NCI-H2196 treated with DMSO at 0.1 percent for 48 hours (cell line): Measurements from ENCODE around the gene ERO1B.
A peak's percentile ranks its signal among the peaks of the same experiment; 100 is the strongest.
"Not testable (repeated sequence)": the region's sequence is repeated elsewhere in the genome, so short reads cannot be mapped to it uniquely, and the experiment has no call there.

Experiments used
- DNase-seq: peaks from one replicate; lab custom pipeline; 2025; ENCODE audit not compliant: unreplicated experiment; lab: John Stamatoyannopoulos, UW

ERO1B gene, protein sequence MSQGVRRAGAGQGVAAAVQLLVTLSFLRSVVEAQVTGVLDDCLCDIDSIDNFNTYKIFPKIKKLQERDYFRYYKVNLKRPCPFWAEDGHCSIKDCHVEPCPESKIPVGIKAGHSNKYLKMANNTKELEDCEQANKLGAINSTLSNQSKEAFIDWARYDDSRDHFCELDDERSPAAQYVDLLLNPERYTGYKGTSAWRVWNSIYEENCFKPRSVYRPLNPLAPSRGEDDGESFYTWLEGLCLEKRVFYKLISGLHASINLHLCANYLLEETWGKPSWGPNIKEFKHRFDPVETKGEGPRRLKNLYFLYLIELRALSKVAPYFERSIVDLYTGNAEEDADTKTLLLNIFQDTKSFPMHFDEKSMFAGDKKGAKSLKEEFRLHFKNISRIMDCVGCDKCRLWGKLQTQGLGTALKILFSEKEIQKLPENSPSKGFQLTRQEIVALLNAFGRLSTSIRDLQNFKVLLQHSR

DNA sequence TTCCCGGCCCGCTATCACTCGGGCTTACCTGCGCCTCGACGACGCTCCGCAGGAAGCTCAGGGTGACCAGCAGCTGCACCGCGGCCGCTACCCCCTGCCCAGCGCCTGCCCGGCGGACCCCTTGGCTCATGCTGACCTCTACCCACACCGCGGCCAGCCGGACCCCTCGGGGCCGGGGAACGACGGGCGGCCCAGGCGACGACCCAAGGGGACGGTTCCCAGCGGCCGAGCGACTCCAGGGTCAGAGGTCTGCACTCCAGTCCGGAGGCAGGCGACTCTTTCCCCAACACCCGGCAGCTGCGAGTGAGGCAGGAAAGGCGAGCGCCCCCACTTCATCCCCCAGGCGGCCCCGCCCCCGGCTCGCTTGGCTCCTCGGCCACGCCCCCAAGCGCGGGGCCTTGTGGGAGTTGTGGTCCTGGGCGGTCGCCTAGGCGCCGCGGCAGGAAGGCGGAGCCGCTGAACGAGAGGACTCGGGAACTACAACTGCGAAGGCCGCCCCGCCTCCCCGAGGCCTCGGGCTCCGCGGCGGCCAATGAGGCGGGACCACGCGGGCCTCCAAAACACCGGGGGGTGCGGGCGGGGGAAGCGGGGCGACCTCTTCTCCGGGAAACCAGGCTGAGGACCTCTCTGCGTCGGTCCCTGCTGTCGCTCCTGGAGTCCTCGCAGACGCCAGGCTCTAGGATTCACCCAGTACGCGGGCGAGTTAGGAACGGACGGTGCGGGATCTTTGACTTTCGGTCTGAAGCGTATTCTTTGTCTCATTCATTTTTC, at the start of gene ERO1B:
Gene ERO1B, minus strand, starts transcription at position 305 of the 771 bp plus-strand sequence. Its CDS starts 175 bp downstream, at position 130.
- DNase-seq, result peak; percentile 69

DNA sequence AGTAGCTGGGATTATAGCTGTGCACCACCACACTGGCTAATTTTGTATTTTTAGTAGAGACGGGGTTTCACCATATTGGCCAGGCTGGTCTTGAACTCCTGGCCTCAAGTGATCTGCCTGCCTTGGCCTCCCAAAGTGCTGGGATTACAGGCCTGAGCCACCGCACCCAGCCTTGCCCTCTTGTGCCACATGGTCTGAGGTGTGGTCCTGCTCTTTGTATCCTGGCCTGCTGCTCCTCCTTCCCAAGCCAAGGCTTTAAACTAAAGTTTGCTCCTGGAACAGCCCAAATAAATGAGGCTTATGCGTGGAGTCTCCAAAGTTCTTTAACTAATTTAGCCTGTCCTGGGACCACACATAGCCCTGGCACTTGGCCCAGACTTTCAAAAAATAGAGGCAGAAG, 49.7 kb upstream of the ERO1B start:
- DNase-seq, result not testable (repeated sequence)

DNA sequence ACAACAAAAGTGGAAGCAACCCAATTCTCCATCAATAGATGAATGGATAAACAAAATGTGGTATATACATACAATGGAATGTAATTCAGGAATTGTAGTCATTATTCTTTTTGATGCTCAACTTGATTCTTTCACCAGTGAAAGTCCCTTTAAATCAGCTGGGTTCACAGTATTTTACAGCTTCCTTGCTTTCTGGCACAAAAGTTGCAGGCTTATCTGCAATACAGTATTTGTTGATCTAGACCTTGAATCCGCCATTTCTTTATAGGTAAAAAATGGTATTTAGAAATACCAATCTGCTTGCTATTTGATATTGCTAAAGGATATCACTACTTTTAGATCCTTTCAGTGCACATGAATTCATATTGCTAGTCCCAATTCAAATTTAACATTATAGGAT, 44.7 kb upstream of the ERO1B start:
- DNase-seq, result no peak

DNA sequence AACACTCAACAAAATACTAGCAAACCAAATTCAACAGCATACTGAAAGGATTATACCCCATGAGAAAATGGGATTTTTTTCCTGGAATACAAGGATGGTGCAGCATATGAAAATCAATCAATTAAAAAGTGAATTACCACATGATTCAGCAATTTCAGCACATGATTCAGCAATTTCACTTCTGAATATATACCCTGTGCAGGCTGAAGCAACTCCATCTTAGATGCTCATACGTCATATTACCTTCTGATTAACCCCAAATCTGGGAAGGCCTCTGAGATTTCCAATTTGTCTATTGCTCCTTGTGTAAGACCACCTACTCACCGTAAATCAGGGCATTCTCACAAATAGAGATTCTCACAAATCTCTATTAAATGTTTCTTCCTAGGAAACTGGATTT, 43.8 kb upstream of the ERO1B start:
- no peak for DNase-seq

DNA sequence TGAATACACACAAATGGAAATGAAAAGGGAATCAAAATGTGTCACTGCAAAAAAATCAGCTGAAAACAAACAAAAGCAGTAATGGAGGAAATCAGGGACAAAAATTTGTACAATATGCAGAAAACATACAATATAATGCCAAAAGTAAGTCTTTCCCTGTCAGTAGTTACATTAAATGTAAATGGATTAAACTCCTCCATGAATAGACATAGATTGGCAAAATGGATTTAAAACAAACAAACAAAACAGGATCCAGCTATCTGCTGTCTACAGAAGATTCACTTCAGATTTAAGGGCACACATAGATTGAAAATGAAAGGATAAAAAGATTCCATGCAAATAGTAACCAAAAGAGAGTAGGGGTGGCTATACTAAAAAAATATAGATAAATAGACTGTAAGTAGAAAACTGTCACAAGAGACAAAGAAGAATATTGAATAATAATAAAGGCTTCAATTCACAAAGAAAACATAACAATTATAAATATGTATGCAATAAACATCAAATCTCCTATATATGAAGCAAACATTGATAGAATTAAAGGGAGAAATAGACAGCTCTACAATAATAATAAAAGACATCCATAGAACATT, 42.2 kb upstream of the ERO1B start:
- DNase-seq, result no peak

DNA sequence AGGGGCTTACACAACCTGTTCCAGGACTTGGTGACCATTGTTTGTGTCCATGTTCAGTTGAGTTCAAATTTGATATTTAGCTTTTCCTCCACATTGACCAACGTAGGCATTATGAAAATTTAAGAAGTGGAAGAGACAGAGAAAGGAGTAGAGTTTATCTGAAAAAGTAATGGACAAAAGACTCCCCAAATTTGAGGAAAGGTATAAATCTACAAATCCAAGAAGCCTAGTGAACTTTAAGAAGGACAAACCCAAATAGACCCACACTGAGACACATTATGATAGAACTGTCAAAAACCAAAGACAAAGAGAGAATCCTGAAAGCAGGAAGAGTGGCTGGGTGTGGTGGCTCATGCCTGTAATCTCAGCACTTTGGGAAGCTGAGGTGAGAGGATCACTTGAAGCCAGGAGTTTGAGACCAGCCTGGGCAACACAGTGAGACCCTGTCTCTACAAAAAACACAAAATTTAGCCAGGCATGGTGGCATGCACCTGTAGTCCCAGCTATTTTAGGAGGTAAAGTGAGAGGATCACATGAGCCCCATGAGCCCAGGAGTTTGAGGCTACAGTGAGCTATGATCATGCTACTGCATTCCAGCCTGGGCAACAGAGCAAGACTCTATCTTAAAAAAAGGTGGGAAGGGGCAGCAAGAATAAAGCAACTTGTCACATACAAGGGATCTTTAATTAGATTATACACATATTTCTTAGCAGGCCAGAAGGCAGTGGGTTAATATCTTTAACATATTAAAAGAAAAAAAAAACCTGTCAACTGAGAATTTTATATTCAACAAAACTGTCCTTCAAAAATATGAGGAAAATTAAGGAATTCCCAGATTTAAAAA, 41.0 kb upstream of the ERO1B start:
- DNase-seq, result no peak

DNA sequence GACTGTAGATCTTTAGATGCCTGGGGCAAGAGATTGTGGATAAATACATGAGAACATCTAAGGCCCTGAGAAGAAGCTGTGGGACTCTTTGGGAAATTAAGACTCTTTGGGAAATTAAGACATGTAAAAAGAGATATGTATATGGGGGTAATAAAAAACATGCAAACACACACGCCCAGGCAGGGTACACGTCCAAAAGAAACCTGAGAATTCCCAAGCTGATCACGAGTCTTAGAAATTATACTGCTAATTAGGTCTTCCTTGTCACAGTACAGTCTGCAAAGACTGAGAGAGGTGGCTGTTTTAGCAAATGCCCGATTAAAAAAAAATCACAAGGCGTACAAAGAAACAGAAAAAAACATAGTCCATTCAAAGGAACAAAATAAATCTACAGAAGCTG, 39.3 kb upstream of the ERO1B start:
- DNase-seq, result no peak

DNA sequence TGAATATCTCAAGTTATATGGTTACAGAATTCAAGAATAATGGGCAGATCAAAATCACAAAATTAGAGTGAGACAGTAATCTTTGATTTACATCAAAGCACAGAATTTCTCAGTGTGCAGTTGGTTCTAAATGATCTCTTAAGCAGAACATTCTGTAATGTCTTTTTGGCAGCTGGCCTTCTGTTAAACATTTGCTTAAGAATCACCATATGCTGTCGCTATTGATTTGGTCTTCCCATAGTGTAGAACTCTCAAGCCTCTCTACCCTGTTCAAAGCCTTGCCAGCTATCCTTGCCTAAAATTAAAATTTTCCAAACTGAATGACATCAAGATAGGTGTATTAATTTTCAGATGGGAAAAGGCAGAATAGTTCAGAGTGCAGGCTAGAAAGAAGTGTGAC, 38.9 kb upstream of the ERO1B start:
- DNase-seq, result no peak

DNA sequence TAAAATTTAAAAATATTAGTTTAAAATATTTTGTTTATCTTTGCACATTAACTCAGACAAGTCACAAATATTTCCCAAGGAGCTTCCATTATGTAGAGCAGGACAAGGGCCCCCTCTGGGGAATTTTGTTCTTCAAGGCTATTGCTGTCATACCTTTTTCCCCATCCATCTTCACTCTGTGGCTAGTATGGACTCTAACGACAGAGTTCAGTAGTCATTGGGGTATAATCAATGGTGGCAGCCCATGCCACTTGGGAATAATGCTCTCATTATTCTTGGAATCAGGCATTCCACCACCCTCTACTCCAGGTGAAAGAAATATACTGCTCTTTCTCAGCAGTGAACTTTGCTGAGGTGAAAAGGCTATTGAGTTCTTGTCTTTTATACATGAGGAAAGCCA, 38.5 kb upstream of the ERO1B start:
- DNase-seq, result no peak

DNA sequence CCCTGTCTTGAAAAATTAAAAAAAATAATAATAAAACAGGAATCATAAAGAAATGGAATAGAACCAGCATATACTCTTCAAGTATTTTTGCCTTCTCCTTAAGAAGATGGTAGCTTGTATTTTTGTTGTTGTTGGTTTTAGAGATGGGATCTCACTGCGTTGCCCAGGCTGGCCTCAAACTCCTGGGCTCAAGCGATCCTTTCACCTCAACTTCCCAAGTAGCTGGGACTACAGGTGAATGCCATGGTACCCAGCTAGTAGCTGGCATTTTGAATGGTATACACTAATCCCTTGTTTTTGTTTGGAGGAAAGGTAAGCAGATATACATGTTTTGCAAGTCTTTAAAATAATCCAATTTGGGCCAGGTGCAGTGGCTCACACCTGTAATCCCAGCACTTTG, 34.7 kb upstream of the ERO1B start:
- DNase-seq, result no peak

DNA sequence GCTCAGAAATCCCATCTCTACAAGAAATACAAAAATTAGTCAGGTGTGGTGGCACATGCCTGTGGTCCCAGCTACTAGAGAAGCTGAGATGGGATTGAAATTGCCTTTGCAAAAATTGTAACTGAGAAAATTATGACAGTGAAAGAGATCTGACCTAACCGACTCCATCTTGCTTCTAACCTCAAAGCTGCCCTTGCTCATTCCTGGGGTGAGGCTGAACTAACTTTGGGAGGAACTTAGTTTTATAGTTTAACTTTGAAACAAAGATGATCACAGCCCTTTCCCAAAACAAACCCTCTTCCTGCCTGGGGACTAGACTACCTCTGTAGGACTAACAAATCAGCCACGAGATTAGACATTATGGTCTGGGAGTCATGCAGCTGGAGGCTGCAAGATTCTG, 33.8 kb upstream of the ERO1B start:
- no peak for DNase-seq

DNA sequence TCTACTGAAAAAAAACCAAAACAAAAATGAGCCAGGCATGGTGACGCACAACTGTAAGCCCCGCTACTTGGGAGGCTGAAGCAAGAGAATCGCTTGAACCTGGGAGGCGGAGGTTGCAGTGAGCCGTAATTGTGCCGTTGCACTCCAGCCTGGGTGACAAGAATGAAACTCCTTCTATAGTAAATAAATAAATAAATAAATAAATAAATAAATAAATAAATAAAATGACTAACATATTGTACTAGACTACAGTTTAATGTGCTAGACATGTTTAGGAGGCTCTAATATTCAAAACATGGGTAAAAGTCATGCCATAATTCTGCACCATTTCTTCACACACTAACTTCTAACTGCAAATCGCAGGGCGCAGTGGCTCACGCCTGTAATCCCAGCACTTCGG, 33.3 kb upstream of the ERO1B start:
- DNase-seq, result no peak

DNA sequence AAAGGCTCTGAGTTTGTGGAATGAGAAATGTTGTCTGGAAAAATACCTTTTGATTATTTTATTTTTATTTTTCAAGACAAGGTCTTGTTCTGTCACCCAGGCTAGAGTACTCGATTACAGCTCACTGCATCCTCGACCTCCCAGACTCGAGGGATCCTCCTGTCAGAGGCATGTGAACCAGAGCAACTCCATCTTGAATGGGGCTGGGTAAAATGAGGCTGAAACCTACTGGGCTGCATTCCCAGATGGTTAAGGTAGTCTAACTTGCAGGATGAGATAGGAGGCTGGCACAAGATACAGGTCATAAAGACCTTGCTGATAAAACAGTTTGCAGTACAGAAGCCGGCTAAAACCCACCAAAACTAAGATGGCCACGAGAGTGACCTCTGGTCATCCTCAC, 32.3 kb upstream of the ERO1B start:
- not testable (repeated sequence) for DNase-seq

DNA sequence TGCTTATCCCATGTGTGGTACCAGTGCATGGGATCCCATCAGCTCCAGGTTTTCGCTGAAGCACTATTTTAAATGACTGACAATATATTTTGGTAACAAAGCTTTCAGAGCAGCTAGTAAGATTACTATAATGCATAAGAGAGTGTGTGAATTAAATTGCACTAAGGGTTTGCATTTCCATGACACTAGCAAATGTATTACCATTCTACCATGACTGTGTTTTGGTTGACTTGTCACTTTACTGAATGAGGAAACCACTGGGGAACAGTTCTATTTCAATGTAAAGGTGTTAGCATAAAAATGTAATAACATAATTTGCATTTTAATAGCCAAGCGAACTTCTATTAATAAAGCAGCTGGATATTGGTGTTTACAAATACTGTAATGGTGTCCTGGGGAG, 31.7 kb upstream of the ERO1B start:
- DNase-seq, result no peak

DNA sequence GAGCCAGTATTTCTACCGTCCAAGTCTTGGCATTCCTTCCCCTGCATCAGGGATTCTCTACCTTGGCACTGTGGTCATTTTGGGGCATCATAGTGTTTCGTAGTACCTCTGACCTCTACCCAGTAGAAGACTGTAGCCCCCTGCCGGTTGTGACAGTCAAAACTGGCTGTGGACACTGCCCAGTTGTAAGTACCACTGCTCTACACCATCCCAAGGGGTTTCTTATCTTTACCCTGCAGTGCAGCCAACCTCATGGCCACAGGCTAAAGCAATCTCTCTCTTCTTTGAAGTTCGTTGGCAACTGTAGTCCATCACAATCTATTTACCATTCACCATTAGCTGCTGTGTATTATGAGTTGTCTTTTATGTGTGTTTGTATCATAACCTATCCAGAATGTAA, 29.3 kb upstream of the ERO1B start:
- DNase-seq, result no peak

DNA sequence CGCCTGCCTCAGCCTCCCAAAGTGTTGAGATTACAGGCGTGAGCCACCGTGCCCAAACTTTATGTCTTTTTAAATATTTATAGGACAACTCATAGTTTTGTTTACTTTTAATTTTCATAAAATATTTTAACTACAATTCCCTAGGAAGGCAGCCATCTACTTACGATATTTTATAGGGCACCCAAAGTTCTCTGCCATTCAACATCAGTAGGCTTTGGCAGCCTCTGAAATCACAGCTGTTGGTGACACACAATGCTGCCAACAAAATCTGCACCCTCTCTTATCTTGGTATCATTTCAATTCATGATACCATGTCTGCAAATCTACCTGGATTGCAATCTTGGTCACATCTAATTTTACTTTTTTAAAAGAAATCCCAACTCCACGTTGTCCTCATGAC, 27.1 kb upstream of the ERO1B start:
- DNase-seq, result no peak

DNA sequence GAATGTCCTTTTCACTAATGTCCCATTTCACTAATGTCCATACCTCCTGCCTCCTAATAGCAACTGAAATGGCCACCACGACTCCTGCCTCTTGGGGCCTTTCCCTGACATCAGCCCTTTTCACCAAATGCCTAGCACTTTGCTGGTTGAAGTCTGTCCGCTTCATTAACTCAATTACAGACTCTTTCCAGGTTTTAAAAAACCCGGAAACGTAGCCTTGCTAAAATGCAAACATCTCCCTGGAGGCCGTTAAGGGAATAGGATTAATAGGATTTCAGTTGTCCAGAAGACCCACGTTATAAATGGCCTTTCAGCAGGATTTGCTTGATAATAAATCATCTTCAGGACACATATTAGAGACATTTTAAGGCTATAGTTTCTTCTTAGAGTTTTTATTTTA, 25.7 kb upstream of the ERO1B start:
- DNase-seq, result no peak

DNA sequence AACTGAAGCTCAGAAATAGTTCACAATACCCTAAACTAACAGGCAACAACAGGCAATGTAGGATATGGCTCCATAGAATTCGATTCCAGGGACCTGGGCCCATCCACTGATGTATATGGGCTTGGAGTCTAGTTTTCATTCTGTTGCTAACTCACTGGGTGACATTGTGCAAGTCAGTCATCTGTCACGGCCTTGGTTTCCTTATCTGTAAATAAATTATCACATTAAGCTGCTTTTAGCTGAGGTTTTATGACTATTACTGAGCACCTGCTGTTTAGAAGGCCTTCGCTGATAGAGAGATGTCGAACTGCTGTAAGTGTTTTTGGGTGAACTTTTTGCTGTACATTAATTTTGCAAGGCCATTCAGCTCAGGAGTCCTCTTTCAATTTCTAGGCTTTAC, 22.9 kb upstream of the ERO1B start:
- no peak for DNase-seq

DNA sequence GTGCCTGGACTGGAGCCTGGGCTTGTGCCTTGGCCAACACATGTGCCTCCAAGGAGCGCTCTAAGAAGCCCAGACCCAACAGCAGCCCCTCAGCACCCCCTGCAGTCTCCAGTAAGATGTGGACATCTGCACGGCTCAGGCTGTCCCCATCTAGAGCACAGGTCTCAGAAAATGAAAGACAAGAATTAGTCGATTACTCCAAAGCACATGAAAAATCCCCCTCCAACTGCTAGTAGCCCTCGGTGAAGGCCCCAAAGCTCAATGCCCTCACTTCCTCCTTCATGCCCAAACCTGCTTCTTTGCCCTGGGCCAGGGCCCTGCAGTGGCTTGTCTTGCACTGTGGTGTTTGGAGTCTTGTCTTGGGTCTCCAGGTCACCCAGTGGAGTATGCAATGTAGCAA, 21.9 kb upstream of the ERO1B start:
- no peak for DNase-seq

DNA sequence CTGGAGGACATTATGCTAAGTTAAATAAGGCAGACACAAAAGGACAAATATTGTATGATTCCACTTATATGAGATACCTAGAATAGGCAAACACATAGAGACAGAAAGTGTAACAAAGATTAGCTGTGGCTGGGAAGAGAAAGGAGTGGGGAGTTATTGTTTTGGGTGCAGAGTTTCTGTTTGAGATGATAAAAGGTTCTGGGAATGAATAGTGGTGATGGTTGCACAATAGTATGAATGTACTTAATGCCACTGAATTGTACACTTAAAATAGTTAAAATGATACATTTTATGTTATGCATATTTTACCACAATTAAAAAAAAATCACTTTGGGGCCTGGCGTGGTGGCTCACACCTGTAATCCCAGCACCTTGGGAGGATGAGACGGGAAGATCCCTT, 21.2 kb upstream of the ERO1B start:
- no peak for DNase-seq

DNA sequence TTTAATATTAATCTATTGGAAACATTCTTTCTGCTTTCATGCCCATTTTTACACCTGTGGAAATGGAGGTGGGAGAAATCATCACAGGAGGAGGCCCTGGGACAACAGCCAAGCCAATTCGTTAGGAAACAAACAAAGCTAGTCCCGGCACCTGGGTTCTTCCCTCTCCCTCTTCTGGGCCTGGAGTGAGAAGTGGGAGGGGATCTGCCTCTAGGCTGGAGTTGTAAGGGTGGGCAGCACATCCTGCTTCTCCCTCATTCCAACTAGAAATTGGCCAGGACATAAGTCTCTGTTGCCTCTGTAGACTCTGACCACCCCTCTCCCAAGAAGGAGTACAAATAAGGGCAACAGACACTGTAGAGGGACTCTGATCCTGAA, 20.2 kb upstream of the ERO1B start:
- DNase-seq, result peak; percentile 3
